IMR-90 (cell line): Measurements from ENCODE around the gene HOXB9. TPM values are rescaled to one million over a fixed set of nuclear protein-coding genes. Genes with fewer than 3 reads are reported as not detected.

Source experiments
- ATAC-seq: fragments of 200-7000 bp; cut with Tn5 transposase; 2 replicates; pipeline ENCODE4 v1.9.1; 2020; ENCODE audit warnings: low read depth, mild to moderate bottlenecking, moderate library complexity
- BruUV-seq: library from RNA; stranded (reverse); fragments of 400-500 nt; replicated peaks from 2 replicates; lab custom pipeline; 2021; lab: Mats Ljungman, UMichigan
- CTCF ChIA-PET: fragments of 300-600 bp; formaldehyde crosslinking; extraction: SDS; loops from one replicate; lab custom pipeline; 2021; ENCODE audit warnings: antibody characterized with exemption; lab: Yijun Ruan, JAX
- POLR2A ChIA-PET: fragments of 300-600 bp; sonication (Branson Sonifier 250); formaldehyde crosslinking; loops from one replicate; lab custom pipeline; 2022; ENCODE audit warnings: antibody characterized with exemption; ENCODE audit not compliant: unreplicated experiment; lab: Charles Lee
- DNase-seq: peaks from one replicate; pipeline ENCODE4 v3.0.0; 2013
- H2AFZ ChIP-seq: replicated peaks from 2 replicates; pipeline ENCODE3; 2013; ENCODE audit warnings: low read length, mild to moderate bottlenecking; ENCODE audit not compliant: poor library complexity
- H2AK5ac ChIP-seq: 2 replicates; pipeline ENCODE4 v1.6.1; 2013; ENCODE audit warnings: low read depth, low read length, inconsistent platforms
- H2AK9ac ChIP-seq: replicated peaks from 2 replicates; pipeline ENCODE3; 2013; ENCODE audit warnings: mild to moderate bottlenecking, low read depth, low read length, moderate library complexity; ENCODE audit not compliant: poor library complexity
- H2BK120ac ChIP-seq: 2 replicates; pipeline ENCODE4 v1.6.1; 2013; ENCODE audit warnings: low read depth, low read length, inconsistent platforms
- H2BK15ac ChIP-seq: 3 replicates; pipeline ENCODE4 v1.6.1; 2013; ENCODE audit warnings: low read depth, low read length, inconsistent platforms
- H2BK20ac ChIP-seq: 2 replicates; pipeline ENCODE4 v1.6.1; 2013; ENCODE audit warnings: low read depth, mild to moderate bottlenecking, inconsistent platforms, low read length, moderate library complexity
- H2BK5ac ChIP-seq: 2 replicates; pipeline ENCODE4 v1.6.1; 2013; ENCODE audit warnings: mild to moderate bottlenecking, low read depth, low read length, inconsistent platforms; ENCODE audit not compliant: poor library complexity, severe bottlenecking
- H3K14ac ChIP-seq: replicated peaks from 2 replicates; pipeline ENCODE4 v1.6.1; 2013; ENCODE audit warnings: low read depth, low read length, inconsistent platforms
- H3K18ac ChIP-seq: 2 replicates; pipeline ENCODE4 v1.6.1; 2013; ENCODE audit warnings: low read depth, low read length, control low read depth
- H3K23ac ChIP-seq: 2 replicates; pipeline ENCODE4 v1.6.1; 2013; ENCODE audit warnings: low read depth, low read length, inconsistent platforms
- H3K27ac ChIP-seq: 2 replicates; pipeline ENCODE4 v1.5.1; 2013; ENCODE audit warnings: mild to moderate bottlenecking, control low read depth, low read length; ENCODE audit not compliant: insufficient read depth
- H3K27me3 ChIP-seq: 2 replicates; pipeline ENCODE4 v1.6.1; 2013; ENCODE audit warnings: low read length; ENCODE audit not compliant: control insufficient read depth, insufficient read depth
- H3K36me3 ChIP-seq: 2 replicates; pipeline ENCODE4 v1.6.1; 2013; ENCODE audit warnings: low read length, mixed read lengths; ENCODE audit not compliant: control insufficient read depth, insufficient read depth
- H3K4ac ChIP-seq: 2 replicates; pipeline ENCODE4 v1.6.1; 2013; ENCODE audit warnings: low read depth, low read length, inconsistent platforms
- H3K4me1 ChIP-seq: 2 replicates; pipeline ENCODE4 v1.6.1; 2013; ENCODE audit warnings: low read length, mixed read lengths; ENCODE audit not compliant: control insufficient read depth, insufficient read depth
- H3K4me2 ChIP-seq: 2 replicates; pipeline ENCODE4 v1.6.1; 2013; ENCODE audit warnings: low read depth, mild to moderate bottlenecking, control low read depth, low read length, moderate library complexity
- H3K4me3 ChIP-seq: 2 replicates; pipeline ENCODE4 v1.5.1; 2013; ENCODE audit warnings: low read depth, mild to moderate bottlenecking, control low read depth, low read length, moderate library complexity; ENCODE audit not compliant: insufficient read depth
- H3K56ac ChIP-seq: 2 replicates; pipeline ENCODE4 v1.6.1; 2013; ENCODE audit warnings: low read length, inconsistent platforms; ENCODE audit not compliant: insufficient read depth; ENCODE audit errors: extremely low read depth
- H3K79me1 ChIP-seq, 2 experiments: 2 replicates each; pipeline ENCODE4 v1.6.1; 2013; ENCODE audit warnings: low read length in 2 of 2, inconsistent platforms in 1 of 2, low read depth in 1 of 2
- H3K9ac ChIP-seq: 2 replicates; pipeline ENCODE4 v1.6.1; 2013; ENCODE audit warnings: low read depth, low read length, control low read depth
- H3K9me1 ChIP-seq: 2 replicates; pipeline ENCODE4 v1.6.1; 2013; ENCODE audit warnings: low read length, inconsistent platforms; ENCODE audit not compliant: insufficient read depth
- H3K9me3 ChIP-seq: 2 replicates; pipeline ENCODE4 v1.6.1; 2013; ENCODE audit warnings: low read length; ENCODE audit not compliant: control insufficient read depth, insufficient read depth
- H4K20me1 ChIP-seq: 2 replicates; pipeline ENCODE4 v1.6.1; 2013; ENCODE audit warnings: low read length, inconsistent platforms; ENCODE audit not compliant: insufficient read depth
- H4K5ac ChIP-seq: 2 replicates; pipeline ENCODE4 v1.6.1; 2013; ENCODE audit warnings: mild to moderate bottlenecking, low read depth, low read length, control low read depth
- H4K8ac ChIP-seq, 2 experiments: 2 replicates each; pipeline ENCODE4 v1.6.1; 2013; ENCODE audit warnings: low read depth in 2 of 2, low read length in 2 of 2, control low read depth in 1 of 2, inconsistent platforms in 1 of 2
- H4K91ac ChIP-seq: 2 replicates; pipeline ENCODE4 v1.6.1; 2013; ENCODE audit warnings: low read depth, low read length, inconsistent platforms; ENCODE audit not compliant: insufficient read depth
- BHLHE40 ChIP-seq: fragments of 150-350 bp; IDR thresholded peaks from 2 replicates; pipeline ENCODE4 v1.6.1; 2016; ENCODE audit warnings: mild to moderate bottlenecking, low read depth, low read length
- CEBPB ChIP-seq: IDR thresholded peaks from 2 replicates; pipeline ENCODE4 v1.6.1; 2012; ENCODE audit warnings: low read depth, low read length, improper control_type of control experiment
- CTCF ChIP-seq: conservative IDR thresholded peaks from 2 replicates; pipeline ENCODE4 v1.5.1; 2012; ENCODE audit warnings: mild to moderate bottlenecking, low read depth, low read length, improper control_type of control experiment
- MAZ ChIP-seq: IDR thresholded peaks from 2 replicates; pipeline ENCODE4 v1.6.1; 2012; ENCODE audit warnings: low read depth, mild to moderate bottlenecking, low read length, improper control_type of control experiment, moderate library complexity, borderline replicate concordance
- MXI1 ChIP-seq: IDR thresholded peaks from 2 replicates; pipeline ENCODE4 v1.6.1; 2012; ENCODE audit warnings: low read depth, mild to moderate bottlenecking, low read length, moderate library complexity, borderline replicate concordance
- POLR2A ChIP-seq: IDR thresholded peaks from 2 replicates; pipeline ENCODE4 v1.6.1; 2012; ENCODE audit warnings: mild to moderate bottlenecking, low read depth, low read length
- SMC3 ChIP-seq: fragments of 150-350 bp; IDR thresholded peaks from 2 replicates; pipeline ENCODE4 v1.6.1; 2016; ENCODE audit warnings: low read depth, mild to moderate bottlenecking, antibody characterized with exemption, low read length, moderate library complexity
- WGBS, 2 experiments: methylation state at CpG; one replicate each; pipeline versions ENCODE4 v1.1.5 to v1.1.7; 2013; ENCODE audit warnings: missing lambda C conversion rate in 2 of 2; ENCODE audit not compliant: insufficient read length in 1 of 2; ENCODE audit errors: extremely low coverage in 2 of 2; 5-methylcytosine and 5-hydroxymethylcytosine counted together
- dilution Hi-C: fragments of 300-500 bp; cut with HindIII; formaldehyde crosslinking; loops from one replicate; pipeline ENCODE4 v1.14.3; 2018; ENCODE audit warnings: low sequenced_read_pairs; ENCODE audit not compliant: unreplicated experiment
- in situ Hi-C: fragments of 300-500 bp; cut with MboI; formaldehyde crosslinking; loops from 3 replicates; pipeline ENCODE4 v1.14.3; 2019; ENCODE audit warnings: low sequenced_read_pairs, inconsistent platforms, mixed read lengths
- intact Hi-C: fragments of 100-400 bp; cut with micrococcal nuclease; formaldehyde crosslinking; loops from 2 replicates; pipeline ENCODE4 v1.10.0; 2022
- polyA plus RNA-seq, 3 experiments: library from polyadenylated mRNA; depleted of rRNA; stranded (reverse); fragments of >200 nt; gene quantifications; 2 replicates each; pipeline ENCODE4 v1.2.3, GENCODE V29; 2012; ENCODE audit warnings: low replicate concordance in 1 of 3
- total RNA-seq: library from RNA; depleted of rRNA; stranded (reverse); fragments of >200 nt; gene quantifications from 2 replicates; pipeline ENCODE4 v1.2.3, GENCODE V29; 2012

HOXB9 gene
- total and polyA plus RNA-seq, 2 of the 4 experiments (the other 2 are of a cell fraction): 0.05 TPM; not detected in 1

- Histone ChIP-seq H2AK9ac (no peak overlapping the region), H2BK20ac (no peak overlapping the region), H3K4me3 (no peak overlapping the region), H4K20me1 (peaks cover 4% of the 10 kb centered on the region; the same call in 1 of the 2 replicates), H3K14ac (no peak overlapping the region), H2AK5ac (no peak overlapping the region), H2BK120ac (no peak overlapping the region), H4K91ac (no peak overlapping the region), H2BK5ac (no peak overlapping the region), H3K56ac (no peak overlapping the region), H3K27ac (no peak overlapping the region), H3K27me3 (peaks cover 64% of the 10 kb centered on the region), H3K79me1 (peaks cover 0 to 6% of the 10 kb centered on the region in 2 experiments; a peak in 2 of 4 replicates), H3K23ac (no peak overlapping the region), H3K9me3 (no peaks in the 10 kb centered on the region; the same call in 1 of the 2 replicates), H3K4ac (no peak overlapping the region), H2AFZ (no peak overlapping the region), H3K4me1 (peaks cover under 1% of the 10 kb centered on the region), H3K4me2 (no peak overlapping the region), H3K9ac (no peak overlapping the region), H3K18ac (no peak overlapping the region), H4K8ac (no peak overlapping the region), H3K36me3 (no peaks in the 10 kb centered on the region), H3K9me1 (no peaks in the 10 kb centered on the region), H2BK15ac (no peak overlapping the region), H4K5ac (no peak overlapping the region)
- ATAC-seq (no peak), DNase-seq (no peak)
- BruUV-seq: no TSS peak
- POLR2A ChIA-PET: no interaction called here
- intact Hi-C loops (no loop called here), dilution Hi-C loops (no loop called here), in situ Hi-C loops (no loop called here)
- TF ChIP-seq POLR2A (no peak), BHLHE40 (no peak), MXI1 (no peak), CTCF (no peak), MAZ (no peak), SMC3 (no peak), CEBPB (no peak)
- WGBS, 2 experiments: 73% methylated on average over 3 of the region's 15 CpGs; no CpG with 5 or more reads in 1 of the 2 experiments
- CTCF ChIA-PET: interaction anchor here (0.6 to 1.5 kb wide), 3 partner anchors 111 to 592 kb away, joined by 3 to 4 read pairs (median 3); no protein-coding TSS in a partner anchor
Observed at GRCh38 chr17:48616717-48617470, 9.3 kb downstream of the HOXB9 start.
